Left ventricle myocardium superior (tissue), 1 donor: ENCODE data around the gene PSD4. TPM values are rescaled to one million over a fixed set of nuclear protein-coding genes. Genes with fewer than 3 reads are reported as not detected.

ENCODE experiments used
- ATAC-seq: fragments of 200-7000 bp; cut with Tn5 transposase; one replicate; pipeline ENCODE4 v1.9.1; 2020; ENCODE audit warnings: mild to moderate bottlenecking, moderate library complexity
- DNase-seq: peaks from one replicate; pipeline ENCODE4 v3.0.0-alpha.2; 2020
- intact Hi-C: fragments of 100-400 bp; cut with micrococcal nuclease; formaldehyde crosslinking; loops from one replicate; pipeline ENCODE4 v1.11.0; 2022
- total RNA-seq: library from RNA; stranded (reverse); fragmentation: NEBNext Ultra II Directional; extraction: Animal tissue kit (Norgen Biotek cat#: 25700); gene quantifications from one replicate; pipeline ENCODE4 v1.2.1, GENCODE V29; 2021
- donor health status: DM: no; HTN: yes; CAD: no; lungs with severe emphysema.

PSD4 gene
- total RNA-seq, 1 donor from 2014 or later: 2.9 TPM

DNA sequence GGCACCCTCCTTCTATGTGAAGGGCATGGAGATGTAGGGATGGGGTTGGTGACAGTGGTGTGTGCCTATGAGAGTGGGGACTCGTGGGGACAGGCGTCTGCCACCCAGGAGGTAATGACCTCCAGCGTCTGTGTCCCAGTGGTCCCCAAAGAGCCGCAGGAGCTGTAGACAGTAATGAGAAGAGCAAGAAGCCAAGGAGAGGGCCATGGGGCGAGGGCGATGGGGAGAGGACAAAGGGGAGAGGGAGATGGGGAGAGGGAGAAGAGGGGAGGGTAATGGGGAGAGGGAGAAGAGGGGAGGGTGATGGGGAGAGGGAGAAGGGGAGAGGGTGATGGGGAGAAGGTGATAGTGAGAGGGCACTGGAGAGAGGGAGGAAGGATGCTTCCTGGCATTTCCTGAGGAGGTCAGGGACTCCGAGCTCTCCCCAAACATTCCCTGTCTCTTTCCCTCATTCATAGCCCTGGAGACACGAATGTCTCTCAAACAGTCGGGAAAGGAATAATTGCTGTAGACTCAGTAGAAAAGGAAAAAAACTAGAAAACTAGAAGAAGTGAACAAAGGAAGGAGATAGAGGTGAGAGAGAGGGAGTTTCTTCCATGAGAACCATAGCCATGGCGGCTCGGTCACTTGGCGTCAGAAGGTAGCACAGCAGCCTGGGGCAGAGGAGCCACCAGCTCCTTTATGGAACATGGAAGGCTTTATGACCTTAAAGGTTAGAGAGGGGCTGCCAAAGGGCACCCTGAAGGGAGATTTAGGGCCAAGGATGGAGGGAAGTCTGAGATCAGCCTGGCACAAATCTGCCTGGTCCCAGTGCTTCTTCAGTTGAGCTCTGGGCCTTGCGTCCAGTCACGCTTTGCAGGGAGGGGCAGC is 39.5 kb downstream of the PSD4 start:
- DNase-seq (no peak), ATAC-seq (no peak)
- intact Hi-C loops: no loop called here

DNA sequence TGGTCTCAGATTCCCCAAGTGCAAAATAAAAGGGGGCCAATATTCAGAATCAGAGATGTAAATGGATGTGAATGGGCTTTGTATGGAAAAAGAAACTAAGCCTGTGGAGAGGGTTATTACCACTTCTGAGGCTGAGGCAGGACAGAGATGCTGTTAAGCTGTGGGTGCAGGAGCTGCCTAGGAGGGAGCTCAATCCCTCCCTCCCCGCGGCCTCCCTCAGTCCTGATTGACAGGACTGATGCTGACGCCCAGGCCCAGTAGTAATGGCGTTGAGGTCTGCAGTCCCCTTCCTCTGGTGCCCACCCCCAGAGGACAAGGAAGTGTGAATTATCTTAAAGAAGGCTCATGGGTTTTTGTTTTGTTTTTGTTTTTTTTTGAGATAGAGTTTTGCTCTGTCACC is 40.4 kb downstream of the PSD4 start:
- DNase-seq: no peak
- intact Hi-C loops: no loop called here
- ATAC-seq: no peak

DNA sequence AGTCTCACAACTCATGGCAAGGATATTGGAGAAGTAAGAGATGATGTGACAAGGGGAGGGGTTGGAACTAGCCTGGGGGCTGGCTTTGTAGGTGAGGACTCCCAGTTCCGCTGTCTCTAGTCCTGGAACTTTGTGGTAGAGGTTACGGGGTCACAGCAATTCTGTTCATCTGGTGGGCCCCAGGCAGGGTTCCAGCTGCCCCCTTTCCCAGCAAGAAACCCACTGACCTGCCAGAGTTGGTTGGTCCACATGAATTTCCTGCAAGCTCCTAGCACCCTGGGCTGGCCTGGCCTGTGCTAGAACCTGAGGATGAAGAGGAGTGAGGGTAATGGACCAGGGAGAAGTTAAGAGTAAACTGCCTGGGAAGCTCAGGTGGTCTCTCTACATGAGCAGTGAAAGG is 41.3 kb downstream of the PSD4 start:
- DNase-seq (no peak), ATAC-seq (no peak)
- intact Hi-C loops: no loop called here

DNA sequence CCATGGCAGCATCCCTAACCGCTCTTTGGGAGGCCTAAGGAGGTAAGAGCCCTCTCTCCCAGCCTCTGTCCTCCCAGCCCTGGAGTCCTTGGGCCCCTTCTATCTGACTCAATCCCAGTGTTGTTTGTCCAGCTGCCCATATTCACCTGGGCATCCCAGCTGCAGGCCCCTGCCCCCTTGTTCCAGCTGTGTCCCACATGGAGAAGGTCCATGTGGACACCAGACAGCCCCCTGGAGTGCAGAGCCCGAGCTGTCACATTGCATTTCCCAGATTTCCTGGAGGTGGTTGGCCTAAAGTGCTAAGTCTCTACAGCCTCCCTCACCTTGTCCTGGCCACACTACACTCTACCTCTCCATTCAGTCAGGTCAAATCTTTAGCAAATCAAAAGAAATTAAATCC is 42.5 kb downstream of the PSD4 start:
- intact Hi-C loops: no loop called here
- ATAC-seq: no peak
- no peak for DNase-seq

DNA sequence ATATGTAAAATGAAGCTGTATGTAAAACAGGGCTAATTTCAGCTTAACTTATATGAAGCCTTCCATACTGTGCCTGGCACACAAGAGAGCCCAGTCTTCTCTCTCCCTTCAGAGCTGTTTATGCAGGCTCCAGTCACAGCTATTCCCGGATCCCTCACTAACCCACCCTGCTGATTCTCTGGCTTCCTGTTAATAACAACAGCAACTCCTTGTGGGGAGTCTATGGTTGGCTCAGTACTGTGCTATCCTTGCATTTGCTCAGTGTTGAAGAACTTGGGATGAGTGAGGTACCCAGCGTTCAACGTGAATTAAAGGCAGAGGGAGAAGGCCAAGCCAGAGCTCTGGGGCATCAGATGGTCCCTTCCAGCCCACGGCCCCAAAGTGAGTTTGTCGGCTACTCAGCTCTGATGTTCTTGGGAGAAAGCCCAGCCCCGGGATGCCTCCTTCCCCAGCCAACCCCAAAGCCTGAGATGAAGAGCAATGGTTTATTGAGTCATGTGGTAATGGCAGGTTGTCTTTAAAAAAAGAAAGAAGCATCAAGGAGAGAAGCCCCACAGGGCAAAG is 43.2 kb downstream of the PSD4 start:
- DNase-seq (no peak), ATAC-seq (peak; percentile 44)
- intact Hi-C loops: no loop called here

DNA sequence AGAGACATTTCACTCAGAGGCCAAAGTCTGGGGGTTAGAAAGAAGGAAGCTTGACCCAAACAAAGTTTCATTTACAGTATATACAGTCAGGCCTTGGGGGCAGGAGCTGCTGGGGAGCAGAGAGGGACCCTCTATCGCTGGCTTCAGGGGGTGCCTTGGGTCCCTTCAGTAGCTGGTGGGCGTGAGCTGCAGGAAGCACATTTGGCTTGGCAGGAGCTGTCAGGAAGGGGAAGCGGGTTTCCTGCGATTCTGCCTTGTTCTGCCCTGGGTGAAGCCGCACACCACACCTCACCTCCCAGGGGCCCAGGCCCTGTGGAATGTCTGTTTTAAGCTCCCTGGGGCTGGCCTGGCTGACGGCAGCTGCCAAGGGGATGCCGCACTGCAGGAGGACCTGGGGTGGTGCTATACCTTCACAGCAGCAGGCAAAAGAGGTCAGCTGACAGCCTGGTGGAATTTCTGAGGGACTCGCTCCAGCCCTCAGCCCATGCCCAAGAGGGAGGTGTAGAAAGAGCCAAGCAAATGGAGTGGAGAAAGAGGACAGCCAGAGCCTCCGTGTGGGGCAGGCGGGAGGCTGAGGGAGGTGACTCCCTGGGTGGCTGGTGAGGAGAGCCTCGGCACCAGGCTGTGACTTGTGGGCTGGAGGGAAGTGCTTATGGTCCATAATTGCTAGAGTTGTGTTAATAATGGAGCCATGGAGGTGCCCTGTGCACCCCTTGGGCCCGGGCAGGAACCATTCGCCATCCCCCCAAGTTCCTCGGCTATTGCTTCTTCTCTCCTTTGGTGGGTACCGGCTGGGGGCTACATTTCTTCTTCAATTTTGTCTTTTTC is 43.9 kb downstream of the PSD4 start:
- ATAC-seq (peak; percentile 68), DNase-seq (peak; percentile 63)
- intact Hi-C loops: no loop called here

DNA sequence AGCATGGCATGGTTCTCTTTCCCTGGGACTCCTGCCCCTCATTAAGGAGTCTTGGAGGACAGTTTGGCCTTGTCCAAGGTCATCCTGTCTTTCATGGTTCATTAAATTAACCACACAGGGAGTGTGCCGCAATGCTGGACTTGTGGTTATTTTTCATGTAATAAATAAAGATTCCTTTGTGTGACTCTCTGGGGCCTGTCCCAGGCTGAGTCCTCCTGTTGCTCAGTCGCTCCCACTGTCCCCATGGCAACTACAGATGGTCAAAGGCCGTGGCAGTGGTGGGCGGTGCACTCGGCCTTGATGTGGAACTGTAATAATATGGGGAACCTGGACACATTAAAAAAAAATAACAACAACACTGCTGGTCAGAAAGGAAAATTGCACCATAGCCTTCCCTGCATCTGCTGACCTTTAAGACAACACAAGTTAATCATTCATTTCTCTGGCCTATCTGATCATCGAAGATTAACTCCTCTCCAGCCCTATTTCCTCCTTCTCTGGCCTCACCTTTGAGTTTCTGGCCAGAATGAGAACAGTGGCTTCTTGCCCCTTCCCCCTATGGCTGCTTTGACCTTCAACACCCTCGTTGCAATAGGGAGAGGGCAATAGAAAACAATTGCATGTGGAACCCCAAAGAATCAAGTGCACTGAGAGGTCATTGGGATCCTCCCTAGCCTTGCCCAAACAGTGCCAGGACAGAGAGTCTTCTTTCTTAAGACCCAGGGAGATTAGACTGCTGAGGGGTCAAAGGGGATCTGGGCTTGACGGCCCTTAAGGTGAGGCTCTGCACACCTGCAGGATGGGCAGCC is 44.7 kb downstream of the PSD4 start:
- intact Hi-C loops: no loop called here
- ATAC-seq (peak; percentile 49), DNase-seq (peak; percentile 58)

DNA sequence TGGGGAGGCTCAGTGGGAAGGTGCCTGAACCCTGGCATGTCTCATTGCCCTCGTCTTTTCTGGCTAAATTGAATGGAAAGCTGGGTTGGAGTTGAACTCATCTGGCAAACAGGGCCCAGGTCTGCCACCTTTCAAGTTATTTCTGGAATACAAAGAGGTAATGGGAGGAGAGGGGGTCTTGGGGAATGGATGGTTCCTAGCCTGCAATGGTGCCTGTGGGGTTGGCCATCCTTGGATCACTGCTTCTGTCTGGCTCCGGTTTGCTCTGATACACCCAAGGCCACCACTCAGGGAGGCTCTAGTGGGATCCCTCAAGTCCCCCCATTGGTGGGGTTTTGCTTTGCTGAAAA is 45.3 kb downstream of the PSD4 start:
- intact Hi-C loops: no loop called here
- no peak for ATAC-seq
- no peak for DNase-seq

DNA sequence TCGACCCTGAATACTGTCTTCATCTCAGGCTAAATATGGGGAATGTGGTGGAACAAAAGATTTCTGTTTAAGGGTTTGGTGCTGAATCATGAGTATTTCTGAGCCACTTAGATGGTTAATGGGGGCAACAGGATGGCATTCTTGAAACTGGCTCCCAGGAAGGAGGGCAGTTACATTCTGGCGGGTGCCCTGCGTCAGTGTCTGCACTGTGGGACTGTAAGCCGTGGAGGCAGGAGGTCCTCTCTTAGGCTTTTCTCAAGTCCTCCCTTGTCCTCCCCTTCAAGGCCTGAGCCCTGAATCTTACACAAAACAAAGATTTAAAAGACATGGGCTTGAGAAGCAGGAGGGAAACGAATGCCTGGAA is 45.7 kb downstream of the PSD4 start:
- no peak for ATAC-seq
- no peak for DNase-seq
- intact Hi-C loops: no loop called here

DNA sequence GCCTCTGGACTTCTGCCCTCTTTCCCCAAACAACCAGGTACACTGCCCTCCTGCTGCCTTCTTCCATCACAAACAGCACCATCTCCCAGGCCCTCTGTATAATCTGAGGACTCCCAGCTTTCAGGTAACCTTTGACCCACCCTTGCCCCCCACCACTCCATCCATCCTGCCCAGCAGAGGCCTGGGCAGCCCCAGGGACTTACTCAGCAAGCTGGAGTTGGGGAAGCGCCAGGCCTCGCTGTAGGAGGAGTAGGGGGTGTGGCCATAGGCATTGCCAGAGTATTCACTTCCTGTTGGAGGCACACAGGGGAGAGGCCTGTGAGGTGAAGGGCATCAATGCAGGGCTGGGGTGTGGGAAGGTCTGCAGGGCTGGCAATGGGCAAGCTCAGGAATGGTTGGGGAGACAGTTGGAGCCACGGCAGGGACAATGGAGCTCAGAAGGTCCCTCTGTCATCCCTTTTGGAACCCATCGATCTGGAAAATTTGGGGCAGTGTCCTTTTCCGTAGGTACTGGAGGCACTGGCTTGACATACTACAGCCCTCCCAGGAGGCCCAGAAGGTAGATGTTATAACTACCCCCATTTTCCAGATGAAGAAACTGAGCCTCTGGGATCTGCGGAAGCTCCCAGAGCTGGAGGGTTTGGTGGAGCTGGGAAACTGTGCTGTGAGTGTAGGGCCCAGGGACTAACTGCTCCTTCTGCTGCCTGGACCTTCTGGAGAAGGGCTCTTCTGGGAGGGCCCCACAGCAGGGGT is 46.3 kb downstream of the PSD4 start:
- ATAC-seq: peak; percentile 66
- intact Hi-C loops: no loop called here
- peak; percentile 68 for DNase-seq

DNA sequence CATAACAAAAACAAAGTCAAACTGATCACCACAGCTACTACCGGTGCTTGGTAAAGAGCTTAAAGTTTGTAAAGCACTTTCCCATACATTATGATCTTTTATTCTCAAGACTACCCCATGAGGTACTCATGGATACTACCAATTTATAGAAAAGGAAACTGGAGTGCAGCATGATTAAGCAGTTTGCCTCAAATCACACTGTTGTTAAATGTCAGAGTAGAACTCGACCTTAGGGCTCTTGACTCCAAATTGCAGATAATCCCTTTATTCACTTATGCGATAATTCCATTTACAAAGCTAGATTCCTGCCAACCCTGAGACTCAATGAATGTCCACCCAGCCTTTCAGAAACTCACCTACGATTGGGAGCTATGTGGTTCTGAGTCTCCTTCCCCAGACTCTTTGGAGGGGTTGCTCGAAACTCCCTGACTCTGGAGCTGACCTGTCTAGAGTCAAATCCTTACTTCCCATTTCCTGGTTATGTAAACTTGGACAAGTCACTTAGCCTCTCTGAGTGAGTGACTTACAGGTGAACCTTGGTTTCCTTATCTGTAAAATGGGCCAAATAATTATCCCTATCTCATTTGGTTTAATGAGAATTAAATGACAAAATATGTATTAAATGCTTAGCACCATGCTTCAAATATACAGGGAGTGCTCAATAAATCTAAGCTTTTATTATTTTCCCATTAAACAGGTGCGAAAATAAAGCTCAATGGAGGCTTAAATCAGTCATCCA is 47.4 kb downstream of the PSD4 start:
- ATAC-seq (no peak), DNase-seq (no peak)
- intact Hi-C loops: no loop called here

DNA sequence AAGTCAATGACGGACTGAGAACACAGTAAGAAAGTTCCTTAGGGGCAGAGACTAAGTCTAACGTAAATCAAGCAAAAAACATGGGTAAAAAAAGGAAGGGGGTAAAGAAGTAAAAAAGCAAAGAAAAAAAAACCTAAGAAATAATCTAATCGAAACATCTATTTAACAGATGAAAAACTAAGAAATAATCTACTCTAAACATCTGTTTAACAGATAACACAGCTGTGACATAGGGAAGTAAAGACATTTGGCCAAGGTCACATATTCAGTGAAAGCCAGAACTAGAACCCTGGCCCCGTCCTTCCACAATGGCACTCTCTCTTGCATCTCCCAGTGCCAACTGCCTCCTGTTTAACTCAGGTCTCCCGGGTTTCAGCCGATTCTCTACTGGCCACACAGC is 48.1 kb downstream of the PSD4 start:
- intact Hi-C loops: no loop called here
- ATAC-seq: no peak
- no peak for DNase-seq

DNA sequence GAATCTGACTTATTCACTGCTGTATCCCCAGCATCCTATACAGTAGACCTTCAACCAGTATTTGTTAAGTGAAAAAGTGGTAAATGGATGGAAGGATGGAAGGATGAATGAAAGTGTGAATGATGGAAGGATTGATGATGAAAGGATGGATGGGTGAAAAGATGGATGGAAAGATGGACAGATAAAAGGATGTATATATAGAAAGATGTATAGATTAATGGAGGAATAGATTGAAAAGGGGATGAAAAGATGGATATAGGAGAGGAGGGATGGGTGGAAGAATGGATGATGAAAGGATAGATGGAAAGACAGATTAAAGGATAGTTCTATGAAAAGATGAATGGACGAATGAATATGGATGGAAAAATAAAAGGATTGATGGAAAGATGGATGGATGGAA is 50.0 kb downstream of the PSD4 start:
- intact Hi-C loops: no loop called here
- DNase-seq: no peak
- ATAC-seq: no peak

DNA sequence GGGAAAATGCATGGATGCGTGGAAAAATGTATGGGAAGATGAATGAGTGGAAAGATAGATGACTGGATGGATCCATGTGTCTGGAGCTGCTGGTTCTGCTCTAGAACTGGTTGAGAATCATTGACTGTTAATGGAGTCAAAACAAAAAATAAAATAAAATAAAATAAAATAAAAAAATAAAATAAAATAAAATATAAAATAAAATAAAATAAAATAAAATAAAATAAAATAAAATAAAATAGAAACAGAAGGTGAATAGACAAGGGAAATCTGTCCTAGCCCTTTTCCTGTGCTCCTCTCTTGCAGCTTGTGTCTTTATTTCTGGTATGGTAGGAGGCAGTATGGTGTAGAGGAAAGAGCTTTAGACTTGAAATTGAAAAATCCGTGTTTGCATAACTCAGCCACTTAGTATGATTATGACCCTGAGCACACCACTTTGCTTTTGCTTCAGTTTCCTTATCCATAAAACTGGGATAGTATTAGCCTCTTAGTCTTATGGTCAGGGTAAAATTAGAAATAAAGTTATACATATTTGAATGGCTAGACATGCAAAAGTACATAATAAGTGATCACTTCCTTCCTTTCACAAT is 51.0 kb downstream of the PSD4 start:
- DNase-seq (no peak), ATAC-seq (no peak)
- intact Hi-C loops: no loop called here

DNA sequence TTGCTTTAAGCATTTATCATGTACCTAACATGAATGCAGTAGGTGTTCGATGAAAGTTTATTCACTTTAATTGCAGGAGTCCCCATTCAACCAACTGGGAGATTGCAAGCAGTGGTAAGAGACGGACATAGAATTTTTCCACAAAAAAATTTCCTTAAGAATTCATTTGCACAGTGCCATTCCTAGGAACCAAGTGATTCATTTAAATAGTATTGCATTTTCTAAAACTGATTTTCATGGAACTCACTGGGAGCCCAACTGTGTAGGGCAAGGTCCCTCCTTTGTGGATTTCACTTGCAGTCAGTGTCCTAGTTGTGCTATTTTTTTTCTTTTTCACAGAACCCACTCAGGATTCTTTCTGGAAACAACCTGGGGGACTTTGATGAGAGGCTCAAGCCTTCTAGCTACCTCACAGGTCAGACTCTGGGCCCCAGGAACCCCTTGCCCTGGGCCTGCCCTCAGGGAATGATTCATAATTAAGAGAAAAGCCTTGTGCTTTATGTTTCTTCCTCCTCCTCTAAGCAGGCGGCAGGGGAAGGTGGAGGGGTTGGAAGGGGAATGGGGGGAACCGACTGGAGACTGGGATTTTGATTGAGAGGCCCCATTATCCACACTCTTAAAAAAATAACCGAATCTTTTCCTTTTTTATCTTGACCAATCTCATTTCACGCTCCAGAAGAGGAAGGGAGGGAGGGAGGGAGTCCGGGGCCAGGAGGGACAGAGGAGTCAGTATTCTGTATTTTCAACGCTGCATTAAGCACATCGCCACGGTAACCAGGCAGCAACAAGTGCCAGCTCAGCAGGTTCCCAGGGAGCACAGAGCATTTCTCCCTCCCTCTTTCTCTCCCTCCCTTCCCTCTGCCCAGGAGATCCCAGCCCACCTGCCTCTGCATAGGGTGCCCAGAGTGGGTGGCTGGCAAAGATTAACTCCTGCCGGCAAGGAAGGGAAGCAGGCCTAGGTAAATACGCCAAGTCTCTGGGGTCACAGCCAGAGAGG is 51.8 kb downstream of the PSD4 start:
- DNase-seq (no peak), ATAC-seq (peak; percentile 45)
- intact Hi-C loops: no loop called here

DNA sequence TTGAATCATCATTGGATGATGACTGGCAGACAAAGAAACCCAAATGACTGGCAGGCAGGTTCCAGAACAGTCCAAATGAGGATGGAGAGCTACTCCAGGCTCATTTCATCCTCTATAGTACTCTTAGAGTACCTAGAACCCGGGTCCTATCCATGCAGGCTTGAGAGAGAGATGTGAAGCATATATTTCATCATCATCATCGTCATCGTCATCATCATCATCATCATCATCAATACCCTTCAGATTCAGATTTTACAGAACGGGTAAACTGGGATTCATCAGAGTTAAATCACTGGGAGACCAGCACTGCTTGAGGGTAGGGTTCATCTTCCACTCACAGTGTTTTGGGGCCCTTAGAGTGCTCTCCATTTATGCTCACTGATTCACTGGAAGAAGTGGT is 52.7 kb downstream of the PSD4 start:
- no peak for DNase-seq
- intact Hi-C loops: no loop called here
- no peak for ATAC-seq

DNA sequence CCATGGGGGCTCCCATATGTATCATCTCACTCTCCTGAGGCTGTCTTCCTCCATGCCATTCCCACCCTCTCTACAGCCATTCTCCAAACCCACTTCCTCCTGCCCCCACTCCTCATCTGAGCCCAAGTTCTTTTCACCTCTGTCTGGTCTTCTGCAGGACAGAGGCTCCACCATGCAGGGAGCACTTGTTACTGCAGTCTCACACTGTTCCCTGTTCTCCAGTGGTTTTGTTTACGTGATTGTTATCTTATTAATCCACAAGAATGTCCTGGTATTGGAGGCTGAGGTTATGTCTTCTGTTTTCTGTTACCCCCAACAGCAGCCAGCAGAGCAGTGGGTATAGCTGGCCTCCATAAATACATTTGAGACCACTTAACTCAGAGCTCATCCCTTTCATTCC is 53.5 kb downstream of the PSD4 start:
- intact Hi-C loops: no loop called here
- no peak for ATAC-seq
- no peak for DNase-seq
